Measurements from ENCODE around the gene SNX4. TPM values are rescaled to one million over a fixed set of nuclear protein-coding genes. Genes with fewer than 3 reads are reported as not detected.

Gene SNX4
- total and polyA plus RNA-seq, 2 of the 8 experiments (the other 6 are each of a cell fraction or from before 2014, with no cell fraction given) = 7.2 to 23.1 TPM

DNA sequence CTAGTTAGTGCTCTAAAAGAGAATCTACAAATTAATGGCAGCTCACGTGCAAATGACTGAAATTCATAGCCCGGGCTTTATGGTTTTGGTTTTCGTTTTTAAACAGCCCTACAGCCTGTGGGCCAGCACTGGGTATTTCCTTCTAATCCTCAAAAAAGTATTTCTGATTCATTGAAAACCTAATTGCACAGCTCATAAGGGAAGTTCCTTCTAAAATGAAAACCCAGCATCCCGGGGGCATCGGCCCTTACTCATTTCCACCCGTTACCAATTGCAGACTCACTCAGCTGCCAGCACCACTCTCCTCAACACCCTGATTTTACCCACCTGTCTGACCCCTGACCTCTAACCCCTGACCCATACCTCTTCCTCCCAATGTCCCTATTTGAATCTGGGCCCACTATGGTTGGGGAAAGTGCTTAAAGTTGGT is 85.4 kb downstream of the SNX4 start:
- H4K91ac ChIP-seq (replicated peaks; ENCODE audit: insufficient read length, low read length) = no peak overlapping the region
- no peak overlapping the region for H3K4me3 ChIP-seq (ENCODE audit: extremely low read depth in 1 of 4, insufficient read depth in 2 of 4, low read depth in 3 of 4, low read length in 4 of 4)
- no peaks in the 10 kb centered on the region for H3K36me3 ChIP-seq (ENCODE audit: control insufficient read depth in 2 of 4, insufficient read depth in 4 of 4, low read length in 3 of 4)
- no peaks in the 10 kb centered on the region for H3K79me2 ChIP-seq (ENCODE audit: control insufficient read depth in 1 of 2, insufficient read depth in 2 of 2, low read length in 2 of 2)
- no peak overlapping the region for H2BK15ac ChIP-seq (ENCODE audit: low read length)
- no peak overlapping the region for H2BK20ac ChIP-seq (ENCODE audit: low read length)
- no peaks in the 10 kb centered on the region for H3K23me2 ChIP-seq (ENCODE audit: low read depth, low read length)
- no peak overlapping the region for H3K4ac ChIP-seq (replicated peaks; ENCODE audit: insufficient read length, low read depth, low read length)
- no peaks in the 10 kb centered on the region for H3K27me3 ChIP-seq (replicated peaks in 1 of 4; ENCODE audit: control insufficient read depth in 3 of 4, extremely low read depth in 1 of 4, insufficient read depth in 3 of 4, low read length in 3 of 4)
- H2BK120ac ChIP-seq (replicated peaks; ENCODE audit: low read depth, low read length) = no peak overlapping the region
- H3K56ac ChIP-seq (replicated peaks; ENCODE audit: insufficient read length, low read depth, low read length) = no peak overlapping the region
- no peak overlapping the region for H4K5ac ChIP-seq (ENCODE audit: insufficient read length, low read depth, low read length)
- TF ChIP-seq TEAD4 (IDR thresholded peaks at IDR 0.05; ENCODE audit: low read depth, low read length) (no peak), CREB1 (IDR thresholded peaks at IDR 0.05) (no peak), MAFK (IDR thresholded peaks at IDR 0.05; ENCODE audit: low read depth, low read length) (no peak), EZH2 (IDR thresholded peaks at IDR 0.05; ENCODE audit: low read depth, low read length, severe bottlenecking) (no peak)
- no peak overlapping the region for H4K8ac ChIP-seq (ENCODE audit: extremely low read depth, insufficient read depth, low read length)
- peak overlapping the region; percentile 89; the same call in 1 of the 2 replicates for H2AFZ ChIP-seq (ENCODE audit: low read length)
- peaks cover 0 to 6% (median 2%) of the 10 kb centered on the region in 4 experiments; a peak in 2 of 7 replicates for H3K4me1 ChIP-seq (replicated peaks in 1 of 4; ENCODE audit: control insufficient read depth in 3 of 4, insufficient read depth in 4 of 4, low read length in 3 of 4)
- POLR2A ChIA-PET (ENCODE audit: partially characterized antibody) = no interaction called here
- no peaks in the 10 kb centered on the region for H3K79me1 ChIP-seq (ENCODE audit: low read depth, low read length)
- no peak overlapping the region for H2AK5ac ChIP-seq (ENCODE audit: low read depth, low read length)
- H3K18ac ChIP-seq (ENCODE audit: extremely low read depth, low read length) = no peak overlapping the region
- H3K9ac ChIP-seq (replicated peaks in 1 of 4; ENCODE audit: extremely low read depth in 1 of 4, low read depth in 3 of 4, low read length in 3 of 4) = no peak overlapping the region
- H4K20me1 ChIP-seq (replicated peaks in 1 of 2; ENCODE audit: control insufficient read depth in 1 of 2, insufficient read depth in 2 of 2, low read length in 2 of 2) = no peaks in the 10 kb centered on the region
- 87% methylated on average over 6 of the region's 6 CpGs; no CpG with 5 or more reads in 1 of the 2 experiments for WGBS, 2 experiments (ENCODE audit: extremely low coverage in 1 of 2, insufficient coverage in 1 of 2, insufficient read length in 1 of 2, insufficient replicate concordance in 2 of 2, low coverage in 1 of 2, low lambda C conversion rate in 2 of 2, missing lambda C conversion rate in 1 of 2)
- no peak overlapping the region for H3K14ac ChIP-seq (ENCODE audit: insufficient read length)
- H3K23ac ChIP-seq (ENCODE audit: insufficient read length) = no peak overlapping the region
- no peak overlapping the region for H3K27ac ChIP-seq (ENCODE audit: low read depth, low read length)
- no peaks in the 10 kb centered on the region for H3K9me3 ChIP-seq (ENCODE audit: insufficient read depth in 2 of 2, low read depth in 1 of 2, low read length in 1 of 2)
- no peak for DNase-seq (ENCODE audit: low read depth in 1 of 2, low spot score in 2 of 2)
- FAIRE-seq = no peak
- no peak overlapping the region for H2BK12ac ChIP-seq (ENCODE audit: low read depth, low read length)
- no peak overlapping the region for H2BK5ac ChIP-seq (ENCODE audit: low read depth, low read length)
- H3K4me2 ChIP-seq (ENCODE audit: insufficient read depth in 1 of 2, low read depth in 2 of 2, low read length in 2 of 2) = no peak overlapping the region
- CTCF ChIA-PET (ENCODE audit: partially characterized antibody) = interaction anchor here (1.2 to 1.4 kb wide), 3 partner anchors 15 to 241 kb away, joined by 3 read pairs; no protein-coding TSS in a partner anchor
